SK-N-SH (cell line): ENCODE data around the gene ACOT12. TPM values are rescaled to one million over a fixed set of nuclear protein-coding genes. Genes with fewer than 3 reads are reported as not detected.

Experiments
- CTCF ChIA-PET: fragments of 300-600, 350-600 bp; formaldehyde crosslinking; extraction: SDS; loops from one replicate; lab custom pipeline; 2021; lab: Yijun Ruan, JAX
- POLR2A ChIA-PET: fragments of 350-600 bp; sonication (Branson Sonifier 250); formaldehyde crosslinking; extraction: SDS; loops from one replicate; lab custom pipeline; 2020; ENCODE audit warnings: antibody characterized with exemption, inconsistent platforms; lab: Yijun Ruan, JAX
- DNase-seq: peaks from one replicate; pipeline ENCODE4 v3.0.0; 2012
- H2AFZ ChIP-seq: fragments of 200-600 bp; sonication (generic); 2 replicates; pipeline ENCODE4 v1.8.1; 2016; ENCODE audit warnings: antibody characterized with exemption, mild to moderate bottlenecking, low read depth
- H3F3A ChIP-seq: fragments of 200-600 bp; sonication (generic); replicated peaks from 2 replicates; pipeline ENCODE3; 2016; ENCODE audit warnings: antibody characterized with exemption, mild to moderate bottlenecking; ENCODE audit not compliant: insufficient read depth
- H3K27ac ChIP-seq, 2 experiments: fragments of 200-500 bp in 1 of 2; fragments of 200-600 bp in 1 of 2; sonication (Bioruptor generic) in 1 of 2; sonication (generic), shearing (Covaris generic) in 1 of 2; 2 replicates each; pipeline versions ENCODE4 v1.5.1 to v1.6.1; 2014 to 2016; ENCODE audit warnings: low read depth in 2 of 2, inconsistent platforms in 1 of 2, low read length in 1 of 2, mild to moderate bottlenecking in 1 of 2, mixed read lengths in 1 of 2
- H3K27me3 ChIP-seq: fragments of 200-600 bp; sonication (generic), shearing (Covaris generic); 2 replicates; pipeline ENCODE4 v1.6.1; 2016; ENCODE audit warnings: mixed run types; ENCODE audit not compliant: insufficient read depth
- H3K36me3 ChIP-seq, 2 experiments: fragments of 200-500 bp in 1 of 2; fragments of 200-600 bp in 1 of 2; sonication (Bioruptor generic) in 1 of 2; sonication (generic) in 1 of 2; replicated peaks in 1 of 2; 2 replicates each; pipeline versions ENCODE3 to v1.5.1; 2014 to 2016; ENCODE audit warnings: low read length in 1 of 2, mild to moderate bottlenecking in 1 of 2; ENCODE audit not compliant: insufficient read depth in 2 of 2, control insufficient read depth in 1 of 2
- H3K4me1 ChIP-seq, 2 experiments: fragments of 200-500 bp in 1 of 2; fragments of 200-600 bp in 1 of 2; sonication (Bioruptor generic) in 1 of 2; sonication (generic), shearing (Covaris generic) in 1 of 2; 2 replicates each; pipeline versions ENCODE4 v1.5.1 to v1.6.1; 2014 to 2016; ENCODE audit warnings: low read depth in 1 of 2, low read length in 1 of 2, mixed run types in 1 of 2; ENCODE audit not compliant: insufficient read depth in 2 of 2, control insufficient read depth in 1 of 2
- H3K4me2 ChIP-seq: fragments of 200-600 bp; sonication (generic), shearing (Covaris generic); 2 replicates; pipeline ENCODE4 v1.6.1; 2017; ENCODE audit warnings: mixed run types
- H3K4me3 ChIP-seq, 2 experiments: fragments of 200-500 bp in 1 of 2; fragments of 200-600 bp in 1 of 2; sonication (Bioruptor generic) in 1 of 2; sonication (generic), shearing (Covaris generic) in 1 of 2; 2 replicates each; pipeline versions ENCODE4 v1.5.1 to v1.8.1; 2014 to 2016; ENCODE audit warnings: low read depth in 2 of 2, inconsistent platforms in 1 of 2, low read length in 1 of 2, mild to moderate bottlenecking in 1 of 2, mixed read lengths in 1 of 2, moderate library complexity in 1 of 2
- H3K79me2 ChIP-seq: fragments of 200-600 bp; sonication (generic); 2 replicates; pipeline ENCODE4 v1.8.1; 2017; ENCODE audit warnings: mild to moderate bottlenecking; ENCODE audit not compliant: insufficient read depth
- H3K9ac ChIP-seq: fragments of 200-600 bp; sonication (generic); 2 replicates; pipeline ENCODE4 v1.6.1; 2017; ENCODE audit warnings: mixed run types
- H3K9me2 ChIP-seq: fragments of 200-600 bp; sonication (generic); 2 replicates; pipeline ENCODE4 v1.6.1; 2017; ENCODE audit warnings: mixed run types
- H3K9me3 ChIP-seq: fragments of 200-600 bp; sonication (generic); 2 replicates; pipeline ENCODE4 v1.6.1; 2017; ENCODE audit warnings: mixed run types, mild to moderate bottlenecking, moderate library complexity
- H4K20me1 ChIP-seq: fragments of 200-600 bp; sonication (generic); 2 replicates; pipeline ENCODE4 v1.6.1; 2017; ENCODE audit warnings: mild to moderate bottlenecking, mixed run types; ENCODE audit not compliant: insufficient read depth
- EP300 ChIP-seq, 2 experiments: IDR thresholded peaks; 2 replicates each; pipeline versions ENCODE4 v1.4.0 to v1.6.1; 2012; ENCODE audit warnings: borderline replicate concordance in 1 of 2, low read depth in 1 of 2, low read length in 1 of 2
- FOSL2 ChIP-seq: IDR thresholded peaks from 2 replicates; pipeline ENCODE4 v1.4.0; 2012; ENCODE audit warnings: low read depth, mild to moderate bottlenecking, moderate library complexity, borderline replicate concordance
- FOXJ3 ChIP-seq: sonication (generic); formaldehyde crosslinking; IDR thresholded peaks from 2 replicates; pipeline ENCODE4 v1.5.1; 2020; ENCODE audit warnings: mild to moderate bottlenecking, missing genetic modification reagents
- GABPA ChIP-seq: IDR thresholded peaks from 2 replicates; pipeline ENCODE4 v1.4.0; 2012; ENCODE audit warnings: low read depth, mild to moderate bottlenecking
- RAD21 ChIP-seq: IDR thresholded peaks from 2 replicates; pipeline ENCODE4 v1.6.1; 2012; ENCODE audit warnings: mild to moderate bottlenecking, low read length
- RCOR1 ChIP-seq: fragments of 150-350 bp; IDR thresholded peaks from 2 replicates; pipeline ENCODE4 v1.6.1; 2017; ENCODE audit warnings: antibody characterized with exemption, low read length
- RFX5 ChIP-seq: IDR thresholded peaks from 2 replicates; pipeline ENCODE4 v1.6.1; 2012; ENCODE audit warnings: mild to moderate bottlenecking, improper control_type of control experiment, low read length
- TEAD4 ChIP-seq: IDR thresholded peaks from 2 replicates; pipeline ENCODE4 v1.4.0; 2012; ENCODE audit warnings: mild to moderate bottlenecking, borderline replicate concordance; ENCODE audit not compliant: insufficient read depth
- YY1 ChIP-seq: IDR thresholded peaks from 2 replicates; pipeline ENCODE4 v1.4.0; 2012; ENCODE audit warnings: low read depth, mild to moderate bottlenecking
- WGBS: methylation state at CpG from one replicate; pipeline ENCODE4 v1.1.6; 2017; ENCODE audit warnings: low lambda C conversion rate; 5-methylcytosine and 5-hydroxymethylcytosine counted together
- polyA plus RNA-seq, 3 experiments: library from polyadenylated mRNA; depleted of rRNA; stranded (reverse); fragments of >200 nt; gene quantifications; 2 replicates each; pipeline ENCODE4 v1.2.3, GENCODE V29; 2012
- TF ChIP-seq, protein P1 (sequence below): IDR thresholded peaks from 2 replicates; pipeline ENCODE4 v1.6.1; 2012; ENCODE audit warnings: mild to moderate bottlenecking, low read depth, low read length, moderate library complexity
- TF ChIP-seq, protein P2 (sequence below): IDR thresholded peaks from 2 replicates; pipeline ENCODE4 v1.4.0; 2012; ENCODE audit warnings: low read depth, borderline replicate concordance
- TF ChIP-seq, protein P3 (sequence below): IDR thresholded peaks from 2 replicates; pipeline ENCODE4 v1.4.0; 2012; ENCODE audit warnings: low read depth
- TF ChIP-seq, protein P4 (sequence below): IDR thresholded peaks from 2 replicates; pipeline ENCODE4; 2012
- TF ChIP-seq, protein P5 (sequence below): fragments of 200-600 bp; sonication (generic); IDR thresholded peaks from 2 replicates; pipeline ENCODE4 v1.6.1; 2017; ENCODE audit warnings: antibody characterized with exemption, mild to moderate bottlenecking, moderate library complexity

The ACOT12 gene
- polyA plus RNA-seq, 1 of the 3 experiments (the other 2 are of a cell fraction), result 0.07 TPM

DNA sequence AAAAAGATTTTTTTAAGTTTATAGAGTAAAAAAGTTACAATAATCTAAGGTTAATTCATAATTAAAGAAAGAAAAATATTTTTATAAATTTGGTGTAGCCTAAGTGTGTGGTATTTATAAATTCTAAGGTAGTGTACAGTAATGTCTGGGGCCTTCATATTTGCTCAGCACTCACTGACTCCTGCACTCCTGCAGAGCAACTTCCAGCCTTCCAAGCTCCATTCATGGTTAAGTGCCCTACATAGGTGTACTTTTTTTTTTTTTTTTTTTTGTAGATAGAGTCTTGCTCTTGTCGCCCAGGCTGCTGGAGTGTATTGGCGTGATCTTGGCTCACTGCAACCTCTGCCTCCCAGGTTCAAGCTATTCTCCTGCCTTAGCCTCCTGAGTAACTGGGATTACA is 10.1 kb downstream of the ACOT12 start:
- Histone ChIP-seq H2AFZ (no peak overlapping the region), H3K36me3 (no peaks in the 10 kb centered on the region), H4K20me1 (no peaks in the 10 kb centered on the region), H3K9me2 (no peaks in the 10 kb centered on the region), H3K27ac (no peak overlapping the region), H3F3A (no peaks in the 10 kb centered on the region), H3K4me2 (no peak overlapping the region), H3K9ac (no peak overlapping the region), H3K79me2 (no peaks in the 10 kb centered on the region), H3K9me3 (no peaks in the 10 kb centered on the region), H3K27me3 (no peaks in the 10 kb centered on the region), H3K4me1 (no peaks in the 10 kb centered on the region), H3K4me3 (no peak overlapping the region)
- 92% methylated on average over 2 of the region's 2 CpGs for WGBS
- TF ChIP-seq GABPA (no peak), TEAD4 (no peak), EP300 (IDR thresholded peaks at IDR 0.05; ENCODE audit: borderline replicate concordance in 1 of 2, low read depth in 1 of 2, low read length in 1 of 2) (no peak), YY1 (no peak), RCOR1 (no peak), FOSL2 (no peak)
- TF ChIP-seq, protein P1, sequence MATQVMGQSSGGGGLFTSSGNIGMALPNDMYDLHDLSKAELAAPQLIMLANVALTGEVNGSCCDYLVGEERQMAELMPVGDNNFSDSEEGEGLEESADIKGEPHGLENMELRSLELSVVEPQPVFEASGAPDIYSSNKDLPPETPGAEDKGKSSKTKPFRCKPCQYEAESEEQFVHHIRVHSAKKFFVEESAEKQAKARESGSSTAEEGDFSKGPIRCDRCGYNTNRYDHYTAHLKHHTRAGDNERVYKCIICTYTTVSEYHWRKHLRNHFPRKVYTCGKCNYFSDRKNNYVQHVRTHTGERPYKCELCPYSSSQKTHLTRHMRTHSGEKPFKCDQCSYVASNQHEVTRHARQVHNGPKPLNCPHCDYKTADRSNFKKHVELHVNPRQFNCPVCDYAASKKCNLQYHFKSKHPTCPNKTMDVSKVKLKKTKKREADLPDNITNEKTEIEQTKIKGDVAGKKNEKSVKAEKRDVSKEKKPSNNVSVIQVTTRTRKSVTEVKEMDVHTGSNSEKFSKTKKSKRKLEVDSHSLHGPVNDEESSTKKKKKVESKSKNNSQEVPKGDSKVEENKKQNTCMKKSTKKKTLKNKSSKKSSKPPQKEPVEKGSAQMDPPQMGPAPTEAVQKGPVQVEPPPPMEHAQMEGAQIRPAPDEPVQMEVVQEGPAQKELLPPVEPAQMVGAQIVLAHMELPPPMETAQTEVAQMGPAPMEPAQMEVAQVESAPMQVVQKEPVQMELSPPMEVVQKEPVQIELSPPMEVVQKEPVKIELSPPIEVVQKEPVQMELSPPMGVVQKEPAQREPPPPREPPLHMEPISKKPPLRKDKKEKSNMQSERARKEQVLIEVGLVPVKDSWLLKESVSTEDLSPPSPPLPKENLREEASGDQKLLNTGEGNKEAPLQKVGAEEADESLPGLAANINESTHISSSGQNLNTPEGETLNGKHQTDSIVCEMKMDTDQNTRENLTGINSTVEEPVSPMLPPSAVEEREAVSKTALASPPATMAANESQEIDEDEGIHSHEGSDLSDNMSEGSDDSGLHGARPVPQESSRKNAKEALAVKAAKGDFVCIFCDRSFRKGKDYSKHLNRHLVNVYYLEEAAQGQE, result no peak
- TF ChIP-seq, protein P2, sequence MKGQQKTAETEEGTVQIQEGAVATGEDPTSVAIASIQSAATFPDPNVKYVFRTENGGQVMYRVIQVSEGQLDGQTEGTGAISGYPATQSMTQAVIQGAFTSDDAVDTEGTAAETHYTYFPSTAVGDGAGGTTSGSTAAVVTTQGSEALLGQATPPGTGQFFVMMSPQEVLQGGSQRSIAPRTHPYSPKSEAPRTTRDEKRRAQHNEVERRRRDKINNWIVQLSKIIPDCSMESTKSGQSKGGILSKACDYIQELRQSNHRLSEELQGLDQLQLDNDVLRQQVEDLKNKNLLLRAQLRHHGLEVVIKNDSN, result no peak
- TF ChIP-seq, protein P3, sequence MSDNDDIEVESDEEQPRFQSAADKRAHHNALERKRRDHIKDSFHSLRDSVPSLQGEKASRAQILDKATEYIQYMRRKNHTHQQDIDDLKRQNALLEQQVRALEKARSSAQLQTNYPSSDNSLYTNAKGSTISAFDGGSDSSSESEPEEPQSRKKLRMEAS, result no peak
- TF ChIP-seq, protein P4, sequence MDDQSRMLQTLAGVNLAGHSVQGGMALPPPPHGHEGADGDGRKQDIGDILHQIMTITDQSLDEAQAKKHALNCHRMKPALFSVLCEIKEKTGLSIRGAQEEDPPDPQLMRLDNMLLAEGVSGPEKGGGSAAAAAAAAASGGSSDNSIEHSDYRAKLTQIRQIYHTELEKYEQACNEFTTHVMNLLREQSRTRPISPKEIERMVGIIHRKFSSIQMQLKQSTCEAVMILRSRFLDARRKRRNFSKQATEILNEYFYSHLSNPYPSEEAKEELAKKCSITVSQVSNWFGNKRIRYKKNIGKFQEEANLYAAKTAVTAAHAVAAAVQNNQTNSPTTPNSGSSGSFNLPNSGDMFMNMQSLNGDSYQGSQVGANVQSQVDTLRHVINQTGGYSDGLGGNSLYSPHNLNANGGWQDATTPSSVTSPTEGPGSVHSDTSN, result no peak
- no peak for DNase-seq
- ChIA-PET CTCF (no interaction called here), POLR2A (no interaction called here)

DNA sequence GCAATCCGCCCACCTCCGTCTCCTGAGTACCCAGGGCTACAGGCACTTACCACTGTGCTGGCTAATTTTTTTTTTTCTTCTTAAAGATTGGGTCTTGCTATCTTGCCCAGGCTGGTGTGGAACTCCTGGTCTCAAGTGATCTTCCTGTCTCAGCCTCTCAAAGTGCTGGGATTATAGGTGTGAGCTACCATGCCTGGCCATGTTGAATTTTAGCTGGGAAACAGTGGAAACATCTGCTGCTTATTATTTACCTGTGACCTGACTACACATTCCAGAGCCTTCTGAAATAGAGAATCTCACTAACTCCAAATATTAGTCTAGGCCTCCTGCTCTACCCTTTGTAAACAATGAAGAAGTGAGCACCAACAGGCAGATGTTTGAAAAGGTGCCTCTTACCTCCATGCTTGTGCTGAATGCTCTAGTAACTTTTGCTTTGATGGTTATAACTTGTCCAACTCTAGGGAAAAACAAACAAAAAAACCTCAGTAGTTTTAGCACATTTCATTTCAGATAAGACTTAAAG is 22.5 kb downstream of the ACOT12 start:
- H3K9ac ChIP-seq, result no peak overlapping the region
- H3K4me3 ChIP-seq, result no peak overlapping the region
- no peaks in the 10 kb centered on the region for H3K9me3 ChIP-seq
- no peak for DNase-seq
- no peak overlapping the region for H3K4me2 ChIP-seq
- ChIA-PET CTCF (no interaction called here), POLR2A (no interaction called here)
- no peaks in the 10 kb centered on the region for H3K36me3 ChIP-seq
- H3K27ac ChIP-seq, result no peak overlapping the region
- no peaks in the 10 kb centered on the region for H3K4me1 ChIP-seq
- no peaks in the 10 kb centered on the region for H3K79me2 ChIP-seq
- no peaks in the 10 kb centered on the region for H3F3A ChIP-seq
- TF ChIP-seq FOXJ3 (CRISPR knock-in tag) (no peak), RCOR1 (no peak), RFX5 (no peak), RAD21 (no peak), GABPA (no peak)
- TF ChIP-seq, protein P4, result no peak
- TF ChIP-seq, protein P5, sequence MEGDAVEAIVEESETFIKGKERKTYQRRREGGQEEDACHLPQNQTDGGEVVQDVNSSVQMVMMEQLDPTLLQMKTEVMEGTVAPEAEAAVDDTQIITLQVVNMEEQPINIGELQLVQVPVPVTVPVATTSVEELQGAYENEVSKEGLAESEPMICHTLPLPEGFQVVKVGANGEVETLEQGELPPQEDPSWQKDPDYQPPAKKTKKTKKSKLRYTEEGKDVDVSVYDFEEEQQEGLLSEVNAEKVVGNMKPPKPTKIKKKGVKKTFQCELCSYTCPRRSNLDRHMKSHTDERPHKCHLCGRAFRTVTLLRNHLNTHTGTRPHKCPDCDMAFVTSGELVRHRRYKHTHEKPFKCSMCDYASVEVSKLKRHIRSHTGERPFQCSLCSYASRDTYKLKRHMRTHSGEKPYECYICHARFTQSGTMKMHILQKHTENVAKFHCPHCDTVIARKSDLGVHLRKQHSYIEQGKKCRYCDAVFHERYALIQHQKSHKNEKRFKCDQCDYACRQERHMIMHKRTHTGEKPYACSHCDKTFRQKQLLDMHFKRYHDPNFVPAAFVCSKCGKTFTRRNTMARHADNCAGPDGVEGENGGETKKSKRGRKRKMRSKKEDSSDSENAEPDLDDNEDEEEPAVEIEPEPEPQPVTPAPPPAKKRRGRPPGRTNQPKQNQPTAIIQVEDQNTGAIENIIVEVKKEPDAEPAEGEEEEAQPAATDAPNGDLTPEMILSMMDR, result no peak
- peaks cover 9% of the 10 kb centered on the region; the same call in 1 of the 2 replicates for H3K27me3 ChIP-seq
- WGBS, result 84% methylated on average over 2 of the region's 2 CpGs
- H3K9me2 ChIP-seq, result no peaks in the 10 kb centered on the region
- H4K20me1 ChIP-seq, result no peaks in the 10 kb centered on the region
- H2AFZ ChIP-seq, result no peak overlapping the region
